A673 (cell line): ENCODE data around the gene CBLC. TPM values are rescaled to one million over a fixed set of nuclear protein-coding genes. Genes with fewer than 3 reads are reported as not detected.

ENCODE experiments used
- BruUV-seq: library from RNA; stranded (reverse); fragments of 400-500 nt; replicated peaks from 2 replicates; lab custom pipeline; 2021; lab: Mats Ljungman, UMichigan
- CTCF ChIA-PET: fragments of 300-600 bp; sonication (Branson Sonifier 250); formaldehyde crosslinking; loops from one replicate; lab custom pipeline; 2022; ENCODE audit warnings: antibody characterized with exemption; lab: Charles Lee
- POLR2A ChIA-PET: fragments of 300-600 bp; sonication (Branson Sonifier 250); formaldehyde crosslinking; loops from one replicate; lab custom pipeline; 2022; ENCODE audit warnings: antibody characterized with exemption; ENCODE audit not compliant: low non-redundant PET; lab: Charles Lee
- DNase-seq: peaks from one replicate; pipeline ENCODE4 v3.0.0-alpha.2; 2015; ENCODE audit warnings: low spot score
- H3K27ac ChIP-seq: fragments of 200-600 bp; sonication (generic); 2 replicates; pipeline ENCODE4 v1.5.1; 2016; ENCODE audit warnings: mixed run types, low read depth, mild to moderate bottlenecking, mixed read lengths, antibody characterized with exemption, low read length; ENCODE audit not compliant: poor library complexity, severe bottlenecking
- H3K27me3 ChIP-seq: fragments of 200-600 bp; sonication (generic); replicated peaks from 2 replicates; pipeline ENCODE4 v1.6.1; 2017; ENCODE audit warnings: mixed run types, low read depth, mild to moderate bottlenecking, mixed read lengths, antibody characterized with exemption, low read length; ENCODE audit not compliant: insufficient read depth, poor library complexity
- H3K36me3 ChIP-seq: fragments of 200-600 bp; sonication (generic); 2 replicates; pipeline ENCODE4 v1.6.1; 2016; ENCODE audit warnings: mixed run types, mild to moderate bottlenecking, mixed read lengths, antibody characterized with exemption, low read length; ENCODE audit not compliant: insufficient read depth, poor library complexity, severe bottlenecking
- H3K4me1 ChIP-seq: fragments of 200-600 bp; sonication (generic); 2 replicates; pipeline ENCODE4 v1.6.1; 2017; ENCODE audit warnings: mixed run types, mild to moderate bottlenecking, mixed read lengths, antibody characterized with exemption, low read length; ENCODE audit not compliant: insufficient read depth, poor library complexity, severe bottlenecking
- H3K4me3 ChIP-seq: fragments of 200-600 bp; sonication (generic); 2 replicates; pipeline ENCODE4 v1.5.1; 2016; ENCODE audit warnings: low read depth, mixed run types, mild to moderate bottlenecking, mixed read lengths, low read length; ENCODE audit not compliant: poor library complexity, severe bottlenecking
- H3K9me3 ChIP-seq: fragments of 200-600 bp; sonication (generic); 2 replicates; pipeline ENCODE4 v1.6.1; 2016; ENCODE audit warnings: mixed run types, low read depth, mild to moderate bottlenecking, mixed read lengths, antibody characterized with exemption, low read length; ENCODE audit not compliant: poor library complexity, severe bottlenecking
- EZH2 ChIP-seq: fragments of 200-600 bp; sonication (generic); IDR thresholded peaks from 2 replicates; pipeline ENCODE4 v1.6.1; 2017; ENCODE audit warnings: borderline replicate concordance, low read depth, mild to moderate bottlenecking, mixed read lengths, antibody characterized with exemption, low read length; ENCODE audit not compliant: poor library complexity, severe bottlenecking
- intact Hi-C: fragments of 100-400 bp; cut with micrococcal nuclease; formaldehyde crosslinking; loops from one replicate; pipeline ENCODE4 v1.10.0; 2022; ENCODE audit not compliant: unreplicated experiment
- total RNA-seq: library from RNA; stranded (reverse); gene quantifications from 2 replicates; pipeline ENCODE4 v1.2.3, GENCODE V29; 2021
- TF ChIP-seq, protein P1 (sequence below): fragments of 300-800, 200-600 bp; sonication (generic); conservative IDR thresholded peaks from 2 replicates; pipeline ENCODE4 v1.5.1; 2017; ENCODE audit warnings: low read depth, mild to moderate bottlenecking, antibody characterized with exemption, low read length, moderate library complexity, mixed read lengths

The CBLC gene
- total RNA-seq, 1 experiment from 2014 or later = not detected

DNA sequence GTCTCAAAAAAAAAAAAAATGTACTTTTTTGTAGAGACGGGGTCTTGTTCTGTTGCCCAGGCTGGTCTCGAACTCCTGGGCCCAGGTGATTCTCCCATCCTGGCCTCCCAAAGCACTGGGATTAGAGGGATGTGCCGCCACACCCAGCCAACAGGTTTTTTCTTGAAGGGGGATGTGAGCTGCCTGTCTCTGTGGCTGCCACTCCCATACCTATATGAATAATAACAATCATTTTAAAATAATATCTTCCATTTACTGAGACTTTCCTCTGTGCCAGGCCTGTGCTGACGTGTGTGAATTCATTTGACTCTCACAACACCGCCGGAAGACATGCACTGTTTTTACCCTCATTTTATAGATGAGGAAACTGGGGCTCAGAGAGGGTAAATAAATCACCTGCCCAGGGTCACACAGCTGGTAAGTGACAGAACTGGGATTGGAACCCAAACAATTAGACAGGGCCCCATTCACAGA is 36.4 kb upstream of the CBLC start:
- Histone ChIP-seq H3K4me1 (peaks cover 29% of the 10 kb centered on the region), H3K27ac (peak overlapping the region; percentile 57), H3K9me3 (no peaks in the 10 kb centered on the region), H3K4me3 (no peak overlapping the region), H3K27me3 (no peaks in the 10 kb centered on the region), H3K36me3 (no peaks in the 10 kb centered on the region)
- intact Hi-C loops = no loop called here
- no peak for DNase-seq
- ChIA-PET CTCF (no interaction called here), POLR2A (no interaction called here)
- no TSS peak for BruUV-seq
- TF ChIP-seq EZH2 = no peak

DNA sequence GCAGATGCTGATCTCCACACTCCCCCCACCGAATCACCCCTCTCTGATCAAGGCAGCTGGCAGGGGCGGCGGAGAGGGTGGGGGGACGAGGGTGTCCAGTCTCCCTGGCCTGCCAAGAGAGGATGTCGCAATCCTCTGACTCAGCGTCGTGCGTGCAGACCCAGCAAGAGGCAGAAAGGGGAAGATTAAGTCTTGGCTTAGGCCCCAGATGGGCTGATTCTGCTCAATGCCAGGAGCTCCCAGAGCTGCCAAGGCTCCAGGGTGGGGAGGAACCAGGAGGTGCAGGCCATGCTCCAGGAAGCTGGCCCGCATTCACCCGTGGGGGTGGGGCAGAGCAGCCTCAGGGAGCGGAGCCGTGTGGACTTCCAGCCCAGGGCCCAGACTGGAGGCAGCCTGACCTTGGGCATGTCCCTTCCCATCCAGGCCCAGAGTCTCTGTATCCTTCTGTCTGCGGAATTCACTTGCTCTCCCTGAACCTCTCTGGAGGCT is 35.8 kb upstream of the CBLC start:
- intact Hi-C loops = no loop called here
- DNase-seq = peak; percentile 96
- no peaks in the 10 kb centered on the region for H3K9me3 ChIP-seq
- ChIA-PET CTCF (interaction anchor here (0.6 kb wide), 1 partner anchor 18 kb away, joined by 3 read pairs; no protein-coding TSS in a partner anchor), POLR2A (no interaction called here)
- no peaks in the 10 kb centered on the region for H3K36me3 ChIP-seq
- no peaks in the 10 kb centered on the region for H3K27me3 ChIP-seq
- no TSS peak for BruUV-seq
- H3K27ac ChIP-seq = peak overlapping the region; percentile 65
- H3K4me1 ChIP-seq = peaks cover 30% of the 10 kb centered on the region
- TF ChIP-seq EZH2 = no peak
- TF ChIP-seq, protein P1, sequence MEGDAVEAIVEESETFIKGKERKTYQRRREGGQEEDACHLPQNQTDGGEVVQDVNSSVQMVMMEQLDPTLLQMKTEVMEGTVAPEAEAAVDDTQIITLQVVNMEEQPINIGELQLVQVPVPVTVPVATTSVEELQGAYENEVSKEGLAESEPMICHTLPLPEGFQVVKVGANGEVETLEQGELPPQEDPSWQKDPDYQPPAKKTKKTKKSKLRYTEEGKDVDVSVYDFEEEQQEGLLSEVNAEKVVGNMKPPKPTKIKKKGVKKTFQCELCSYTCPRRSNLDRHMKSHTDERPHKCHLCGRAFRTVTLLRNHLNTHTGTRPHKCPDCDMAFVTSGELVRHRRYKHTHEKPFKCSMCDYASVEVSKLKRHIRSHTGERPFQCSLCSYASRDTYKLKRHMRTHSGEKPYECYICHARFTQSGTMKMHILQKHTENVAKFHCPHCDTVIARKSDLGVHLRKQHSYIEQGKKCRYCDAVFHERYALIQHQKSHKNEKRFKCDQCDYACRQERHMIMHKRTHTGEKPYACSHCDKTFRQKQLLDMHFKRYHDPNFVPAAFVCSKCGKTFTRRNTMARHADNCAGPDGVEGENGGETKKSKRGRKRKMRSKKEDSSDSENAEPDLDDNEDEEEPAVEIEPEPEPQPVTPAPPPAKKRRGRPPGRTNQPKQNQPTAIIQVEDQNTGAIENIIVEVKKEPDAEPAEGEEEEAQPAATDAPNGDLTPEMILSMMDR = no peak
- no peak overlapping the region for H3K4me3 ChIP-seq

- H3K27me3 ChIP-seq = no peaks in the 10 kb centered on the region
- ChIA-PET POLR2A (no interaction called here), CTCF (interaction anchor here (0.6 kb wide), 1 partner anchor 19 kb away, joined by 3 read pairs; no protein-coding TSS in a partner anchor)
- peaks cover 35% of the 10 kb centered on the region for H3K4me1 ChIP-seq
- DNase-seq = no peak
- intact Hi-C loops = no loop called here
- no peaks in the 10 kb centered on the region for H3K9me3 ChIP-seq
- H3K27ac ChIP-seq = peak overlapping the region; percentile 65
- H3K36me3 ChIP-seq = no peaks in the 10 kb centered on the region
- TF ChIP-seq, protein P1 = no peak
- no peak for TF ChIP-seq EZH2
- H3K4me3 ChIP-seq = no peak overlapping the region
- no TSS peak for BruUV-seq
Measured at GRCh38 chr19:44742330-44743061, 35.2 kb upstream of the CBLC start.
